ENCODE measurements around the gene MAST4.

DNA sequence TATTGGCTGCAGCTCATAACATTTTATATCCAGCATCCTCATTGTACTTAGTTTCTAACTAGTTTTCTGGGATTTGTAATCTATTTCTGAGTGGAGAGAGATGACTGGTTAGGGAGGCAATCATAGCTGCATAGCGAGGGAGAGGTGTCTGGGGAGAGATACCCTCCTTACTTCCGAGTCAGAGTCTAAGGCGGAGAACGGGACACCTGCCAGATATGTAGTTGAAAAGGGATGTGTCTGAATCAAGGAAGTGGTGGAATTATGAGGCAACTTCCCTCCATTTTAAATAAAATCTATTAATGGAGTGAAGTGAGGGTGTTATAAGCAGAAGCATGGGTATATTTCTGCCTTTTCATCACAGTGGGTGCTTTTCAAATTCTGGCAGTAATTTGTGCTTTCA, 126.5 kb downstream of the MAST4 start:
- TF ChIP-seq POLR2A (IDR thresholded peaks at IDR 0.05; ENCODE audit: low read depth, low read length) (no peak), POLR2AphosphoS5 (IDR thresholded peaks at IDR 0.05; ENCODE audit: low read depth, low read length) (no peak)

All from GM12892 (cell line).